ENCODE data around the gene VAC14.

GRCh38 chr16:70804734-70805169, 3.8 kb upstream of the VAC14 start:
- TF ChIP-seq USF2 (IDR thresholded peaks at IDR 0.05; ENCODE audit: low read length) (no peak), CTCF (IDR thresholded peaks at IDR 0.05; ENCODE audit: control extremely low read depth in 1 of 3, insufficient read depth in 1 of 3, low read depth in 1 of 3, low read length in 3 of 3) (no peak)
